Cardiac muscle cell (in vitro differentiated cells and primary cell): ENCODE measurements around the gene SIGMAR1. TPM values are rescaled to one million over a fixed set of nuclear protein-coding genes. Genes with fewer than 3 reads are reported as not detected.

Experiments
- DNase-seq, 2 donors: peaks; one replicate each; pipeline versions ENCODE4 v3.0.0 to v3.0.0-alpha.2; 2010 to 2017; ENCODE audit warnings: low read depth in 1 of 2, low spot score in 1 of 2
- H3K27ac ChIP-seq: fragments of 200-600 bp; sonication (generic); 2 replicates; pipeline ENCODE4 v1.5.1; 2016
- H3K27me3 ChIP-seq: fragments of 200-600 bp; sonication (generic); 2 replicates; pipeline ENCODE4 v1.6.0; 2016; ENCODE audit warnings: control low read depth
- H3K36me3 ChIP-seq: fragments of 200-600 bp; sonication (generic); 2 replicates; pipeline ENCODE4 v1.5.1; 2016; ENCODE audit warnings: control low read depth
- H3K4me1 ChIP-seq: fragments of 200-600 bp; sonication (generic); 2 replicates; pipeline ENCODE4 v1.8.1; 2017; ENCODE audit warnings: low read depth, mild to moderate bottlenecking, mixed run types
- H3K4me3 ChIP-seq: fragments of 200-600 bp; sonication (generic); 2 replicates; pipeline ENCODE4 v1.5.1; 2016; ENCODE audit warnings: mild to moderate bottlenecking
- H3K9me3 ChIP-seq: fragments of 200-600 bp; sonication (generic); 2 replicates; pipeline ENCODE4 v1.5.1; 2017; ENCODE audit warnings: low read depth, mild to moderate bottlenecking, control low read depth
- CTCF ChIP-seq: IDR thresholded peaks from 2 replicates; pipeline ENCODE4 v1.5.1; 2012; ENCODE audit warnings: low read depth, mild to moderate bottlenecking, low read length
- polyA plus RNA-seq: library from polyadenylated mRNA; unstranded; fragments of >200 nt; fragmentation: Nextera tagmentation; extraction: Ambion mirVana; gene quantifications from 2 replicates; pipeline ENCODE4 v1.2.1, GENCODE V29; 2016
- total RNA-seq: library from RNA; depleted of rRNA; stranded (reverse); fragments of >200 nt; gene quantifications from 2 replicates; pipeline ENCODE4 v1.2.3, GENCODE V29; 2016

The SIGMAR1 gene
- total and polyA plus RNA-seq, 2 experiments from 2014 or later, result 106 to 137 TPM

- no peaks in the 10 kb centered on the region for H3K36me3 ChIP-seq
- H3K9me3 ChIP-seq, result no peaks in the 10 kb centered on the region
- no peak for TF ChIP-seq CTCF
- H3K27me3 ChIP-seq, result no peaks in the 10 kb centered on the region
- H3K27ac ChIP-seq, result no peak within 1 kb of the TSS
- H3K4me3 ChIP-seq, result no peak within 1 kb of the TSS
- no peak for DNase-seq
- peaks cover 4% of the 10 kb centered on the region for H3K4me1 ChIP-seq
Observed at GRCh38 chr9:34662526-34663302, 25.1 kb upstream of the SIGMAR1 start, which contains the start of gene CCL27. Gene CCL27, minus strand, starts transcription at chr9:34662657. Its CDS starts 24 bp downstream, at chr9:34662633.

- peaks cover 7% of the 10 kb centered on the region for H3K4me1 ChIP-seq
- no peaks in the 10 kb centered on the region for H3K36me3 ChIP-seq
- DNase-seq, result no peak
- H3K4me3 ChIP-seq, result no peak overlapping the region
- H3K27ac ChIP-seq, result no peak overlapping the region
- no peak for TF ChIP-seq CTCF
- no peaks in the 10 kb centered on the region for H3K9me3 ChIP-seq
- H3K27me3 ChIP-seq, result no peaks in the 10 kb centered on the region
Observed at GRCh38 chr9:34659592-34660253, 22.1 kb upstream of the SIGMAR1 start.

GRCh38 chr9:34658461-34658860, 20.9 kb upstream of the SIGMAR1 start:
- no peaks in the 10 kb centered on the region for H3K27me3 ChIP-seq
- no peaks in the 10 kb centered on the region for H3K9me3 ChIP-seq
- TF ChIP-seq CTCF, result no peak
- H3K4me3 ChIP-seq, result no peak overlapping the region
- no peak for DNase-seq
- H3K36me3 ChIP-seq, result no peaks in the 10 kb centered on the region
- H3K4me1 ChIP-seq, result peaks cover 17% of the 10 kb centered on the region
- H3K27ac ChIP-seq, result no peak overlapping the region

- H3K9me3 ChIP-seq, result no peaks in the 10 kb centered on the region
- no peaks in the 10 kb centered on the region for H3K36me3 ChIP-seq
- no peak overlapping the region for H3K27ac ChIP-seq
- no peak for TF ChIP-seq CTCF
- DNase-seq, result no peak
- no peaks in the 10 kb centered on the region for H3K27me3 ChIP-seq
- H3K4me1 ChIP-seq, result peaks cover 29% of the 10 kb centered on the region
- H3K4me3 ChIP-seq, result no peak overlapping the region
Observed at GRCh38 chr9:34656992-34657391, 19.4 kb upstream of the SIGMAR1 start.

GRCh38 chr9:34655394-34655793, 17.8 kb upstream of the SIGMAR1 start:
- TF ChIP-seq CTCF, result no peak
- Histone ChIP-seq H3K27me3 (no peaks in the 10 kb centered on the region), H3K36me3 (peaks cover 1% of the 10 kb centered on the region), H3K4me1 (peaks cover 34% of the 10 kb centered on the region), H3K27ac (no peak overlapping the region), H3K9me3 (no peaks in the 10 kb centered on the region), H3K4me3 (no peak overlapping the region)
- no peak for DNase-seq
